OCI-LY1 (cell line): ENCODE results near the gene BMERB1.

Source experiments
- EZH2 ChIP-seq: fragments of 200-600 bp; sonication (generic), shearing (Covaris generic); IDR thresholded peaks from 2 replicates; pipeline ENCODE4 v1.8.0; 2017; ENCODE audit warnings: borderline replicate concordance, mixed run types, mild to moderate bottlenecking, antibody characterized with exemption, low read length, moderate library complexity, mixed read lengths
- TF ChIP-seq, protein P1 (sequence below): fragments of 200-600 bp; sonication (generic), shearing (Covaris generic); IDR thresholded peaks from 2 replicates; pipeline ENCODE4 v1.5.1; 2017; ENCODE audit warnings: mild to moderate bottlenecking, antibody characterized with exemption, low read length, moderate library complexity, mixed read lengths

DNA sequence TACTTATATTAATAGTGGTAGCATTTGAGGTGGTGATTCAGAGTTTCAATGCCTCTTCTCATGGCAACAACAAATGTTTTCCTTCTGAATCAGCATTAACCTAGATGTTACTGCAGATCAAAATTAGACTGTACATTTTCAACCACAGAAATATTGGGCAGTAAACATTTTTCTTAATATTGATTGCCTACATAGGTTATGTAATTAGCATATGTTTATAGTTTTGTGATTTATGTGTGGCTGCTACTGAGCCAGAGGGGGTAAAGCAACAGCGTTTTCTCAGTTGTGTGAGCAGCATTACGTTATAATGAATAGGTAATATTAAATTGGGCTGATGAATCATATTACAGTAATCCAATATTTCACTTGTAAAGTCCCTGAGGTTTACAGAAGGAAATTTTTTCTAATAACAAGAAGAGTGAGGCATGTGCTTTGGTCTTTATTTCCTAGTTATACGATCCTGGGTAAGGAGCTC lies 18.8 kb upstream of the BMERB1 start:
- TF ChIP-seq, protein P1, sequence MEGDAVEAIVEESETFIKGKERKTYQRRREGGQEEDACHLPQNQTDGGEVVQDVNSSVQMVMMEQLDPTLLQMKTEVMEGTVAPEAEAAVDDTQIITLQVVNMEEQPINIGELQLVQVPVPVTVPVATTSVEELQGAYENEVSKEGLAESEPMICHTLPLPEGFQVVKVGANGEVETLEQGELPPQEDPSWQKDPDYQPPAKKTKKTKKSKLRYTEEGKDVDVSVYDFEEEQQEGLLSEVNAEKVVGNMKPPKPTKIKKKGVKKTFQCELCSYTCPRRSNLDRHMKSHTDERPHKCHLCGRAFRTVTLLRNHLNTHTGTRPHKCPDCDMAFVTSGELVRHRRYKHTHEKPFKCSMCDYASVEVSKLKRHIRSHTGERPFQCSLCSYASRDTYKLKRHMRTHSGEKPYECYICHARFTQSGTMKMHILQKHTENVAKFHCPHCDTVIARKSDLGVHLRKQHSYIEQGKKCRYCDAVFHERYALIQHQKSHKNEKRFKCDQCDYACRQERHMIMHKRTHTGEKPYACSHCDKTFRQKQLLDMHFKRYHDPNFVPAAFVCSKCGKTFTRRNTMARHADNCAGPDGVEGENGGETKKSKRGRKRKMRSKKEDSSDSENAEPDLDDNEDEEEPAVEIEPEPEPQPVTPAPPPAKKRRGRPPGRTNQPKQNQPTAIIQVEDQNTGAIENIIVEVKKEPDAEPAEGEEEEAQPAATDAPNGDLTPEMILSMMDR, result no peak
- no peak for TF ChIP-seq EZH2
